ENCODE measurements around the gene ENDOU.

- TF ChIP-seq CTCF (IDR thresholded peaks at IDR 0.05) (no peak), POLR2AphosphoS5 (IDR thresholded peaks at IDR 0.05) (no peak), POLR2A (IDR thresholded peaks at IDR 0.05) (no peak)
These were observed 47.4 kb upstream of the ENDOU start for GRCh38 chr12:47772738-47773061.

Measured in gastroesophageal sphincter (tissue), 3 donors.